Stimulated activated CD4-positive, alpha-beta T cell treated with anti-CD3 and anti-CD28 coated beads, Interleukin-1b, Interleukin-23, amount 100 ng/mL, for 48 hours (primary cell): ENCODE data around the gene IQCB1.
"Not testable (repeated sequence)": the region's sequence is repeated elsewhere in the genome, so short reads cannot be mapped to it uniquely, and the experiment has no call there.

Experiments used
- DNase-seq: peaks from one replicate; pipeline ENCODE4 v3.0.0-alpha.2; 2020

Gene IQCB1

DNA sequence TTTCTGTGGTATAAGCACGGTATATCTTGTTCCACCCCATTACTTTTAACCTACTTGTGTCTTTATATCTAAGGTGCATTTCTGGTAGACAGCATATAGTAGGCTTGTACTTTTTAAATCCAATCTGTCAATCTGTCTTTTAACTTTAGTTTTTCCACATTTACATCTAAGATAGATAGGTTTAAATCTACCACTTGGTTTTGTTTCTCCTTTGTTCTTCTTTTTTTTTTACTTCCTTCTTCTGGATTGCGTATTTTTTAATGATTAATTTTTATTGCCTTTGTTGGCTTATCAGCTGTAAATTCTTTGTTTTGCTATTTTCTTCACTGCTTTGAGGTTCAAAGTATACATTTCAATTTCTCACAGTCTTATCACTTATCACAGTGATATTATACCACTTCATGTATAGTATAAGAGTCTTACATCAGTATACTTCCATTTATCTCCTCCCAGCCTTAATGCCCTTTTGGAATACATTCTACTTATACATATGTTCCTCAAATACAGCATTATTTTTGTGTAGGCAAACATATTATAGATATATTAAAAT lies 31.0 kb downstream of the IQCB1 start:
- DNase-seq, result no peak

DNA sequence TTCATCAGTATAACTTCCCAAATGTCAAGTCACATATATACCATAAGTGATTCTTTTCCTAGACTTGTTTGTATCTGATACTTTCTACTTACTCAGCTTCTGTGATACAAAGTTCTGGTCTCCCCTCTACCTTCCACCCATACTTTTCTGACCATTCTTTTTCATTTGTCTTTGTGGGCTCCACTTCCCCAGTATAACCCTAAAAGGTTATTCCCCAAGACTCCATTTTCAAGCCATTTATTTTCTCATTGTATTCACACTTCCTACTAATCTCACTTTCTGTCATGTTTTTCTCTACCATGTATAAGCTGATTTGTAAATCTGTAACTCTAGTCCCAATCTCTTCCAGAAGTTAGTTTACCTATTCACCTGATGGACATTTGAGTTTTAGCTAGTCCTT lies 34.0 kb downstream of the IQCB1 start:
- no peak for DNase-seq

DNA sequence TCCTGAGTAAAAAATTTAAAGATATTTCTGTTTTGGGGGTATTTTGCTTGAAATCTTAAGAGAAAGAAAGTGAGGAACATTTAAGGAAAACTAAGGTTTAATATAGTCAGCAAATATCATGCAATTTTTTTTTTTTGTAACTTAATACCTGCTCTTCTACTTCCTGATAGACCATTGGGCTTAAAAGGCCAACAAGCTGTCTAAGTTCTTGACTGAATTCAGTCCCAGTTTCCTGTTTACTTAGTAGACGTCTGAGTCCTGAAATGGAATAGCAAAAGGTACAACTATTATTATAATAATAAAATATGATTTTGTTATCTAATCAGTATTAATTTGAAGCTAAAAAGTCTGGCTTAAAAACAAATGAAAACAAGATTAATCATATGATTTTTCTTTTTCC lies 37.9 kb downstream of the IQCB1 start:
- DNase-seq, result no peak

DNA sequence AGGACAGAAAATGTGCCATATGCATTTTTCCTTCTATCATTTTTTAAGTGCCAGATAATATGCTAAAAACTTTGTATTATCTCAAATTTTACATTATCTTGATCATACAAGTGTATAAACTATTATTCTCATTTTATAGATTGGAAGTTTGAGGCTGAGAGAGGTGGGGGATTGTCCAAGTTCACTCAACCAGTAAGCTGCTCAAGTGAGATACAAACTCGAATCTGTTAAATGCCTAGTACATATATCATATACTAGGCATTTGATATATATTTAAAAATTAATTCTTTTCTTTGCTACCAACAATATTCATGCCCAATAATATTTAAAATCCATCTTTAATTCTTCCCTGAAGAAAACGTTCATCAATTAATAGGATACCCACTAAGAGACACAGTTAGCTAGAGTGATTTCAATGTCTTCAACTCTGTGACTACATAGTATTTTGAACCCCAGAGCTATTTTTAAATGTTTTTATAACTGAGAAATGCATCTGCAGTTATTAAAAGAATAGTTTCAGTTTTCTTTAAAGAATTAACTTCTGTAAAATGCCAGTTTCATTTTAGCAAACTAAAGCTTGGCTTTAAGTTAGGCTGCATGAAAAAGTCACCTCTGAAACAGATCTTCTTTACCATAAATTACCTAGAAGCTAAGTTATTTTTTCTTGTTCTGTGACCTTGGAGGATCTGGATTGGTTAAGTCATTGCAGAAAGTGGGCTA lies 40.4 kb downstream of the IQCB1 start:
- DNase-seq, result no peak

DNA sequence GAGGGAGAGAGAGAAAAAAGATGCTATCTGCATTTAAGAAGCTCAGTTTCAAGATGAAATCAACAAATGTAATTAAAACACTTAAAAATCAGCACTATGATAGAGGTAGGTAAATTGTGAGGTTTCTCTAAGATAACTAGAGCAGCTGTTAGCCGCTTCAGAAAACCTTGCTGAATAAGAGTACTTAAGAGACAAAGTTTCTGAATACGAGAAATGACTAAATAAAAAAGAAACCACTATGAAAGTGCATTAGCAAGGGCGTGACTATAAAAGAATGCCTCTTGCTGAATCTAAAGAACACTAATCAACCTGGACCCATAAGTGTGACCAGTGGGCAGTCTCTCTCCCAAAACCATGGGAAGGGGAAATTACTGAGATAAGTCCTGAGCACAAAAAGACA lies 41.8 kb downstream of the IQCB1 start:
- DNase-seq, result no peak

DNA sequence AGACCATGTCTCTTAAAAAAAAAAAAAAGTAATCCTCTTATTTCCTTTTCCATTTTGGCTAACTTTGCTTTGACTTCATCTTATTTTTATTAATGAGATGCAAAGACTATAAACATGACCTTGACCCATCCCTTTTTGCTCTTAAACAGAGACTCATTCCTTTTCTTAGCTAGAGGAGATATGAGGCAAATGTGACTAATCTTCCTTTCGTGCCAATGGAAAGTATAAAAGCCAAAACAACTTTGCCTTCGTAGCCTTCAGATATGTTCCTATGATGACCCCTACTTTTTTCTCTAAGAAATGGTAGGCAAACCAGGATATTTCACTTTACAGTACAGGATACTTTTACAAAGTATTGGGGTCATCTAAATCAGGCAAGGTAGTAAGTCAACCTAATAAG lies 48.4 kb downstream of the IQCB1 start:
- no peak for DNase-seq

DNA sequence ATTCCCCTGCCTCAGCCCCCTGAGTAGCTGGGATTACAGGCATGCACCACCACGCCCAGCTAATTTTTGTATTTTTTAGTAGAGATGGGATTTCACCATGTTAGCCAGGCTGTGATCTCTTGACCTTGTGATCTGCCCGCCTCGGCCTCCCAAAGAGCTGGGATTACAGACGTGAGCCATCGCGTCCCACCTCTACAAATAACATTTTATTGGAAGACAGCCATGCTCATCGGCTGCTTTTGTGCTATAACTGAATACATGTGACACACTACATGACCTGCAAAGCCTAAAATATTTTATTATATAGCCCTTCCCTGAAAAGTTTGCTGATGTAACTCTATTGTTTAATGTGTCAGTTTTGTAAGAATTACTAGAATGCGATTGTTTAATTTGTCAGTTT lies 52.1 kb downstream of the IQCB1 start:
- DNase-seq, result not testable (repeated sequence)

DNA sequence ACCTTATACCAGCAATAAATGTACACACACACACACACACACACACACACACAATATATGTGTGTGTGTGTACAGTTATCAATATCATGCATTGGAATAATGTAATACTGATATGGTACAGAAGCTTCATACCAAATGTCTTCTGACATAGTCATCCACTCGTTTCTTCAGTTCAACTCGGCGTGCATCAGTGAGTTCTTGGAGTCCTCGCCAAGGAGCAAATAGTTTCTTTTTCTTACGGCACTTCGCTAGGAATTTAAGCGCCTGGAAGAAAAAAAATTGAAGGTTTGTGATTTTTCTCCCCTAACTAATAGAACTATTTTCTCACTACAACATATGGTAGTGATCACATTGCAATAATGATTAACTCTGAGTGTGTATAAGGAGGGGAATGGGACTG lies 53.2 kb downstream of the IQCB1 start:
- no peak for DNase-seq

DNA sequence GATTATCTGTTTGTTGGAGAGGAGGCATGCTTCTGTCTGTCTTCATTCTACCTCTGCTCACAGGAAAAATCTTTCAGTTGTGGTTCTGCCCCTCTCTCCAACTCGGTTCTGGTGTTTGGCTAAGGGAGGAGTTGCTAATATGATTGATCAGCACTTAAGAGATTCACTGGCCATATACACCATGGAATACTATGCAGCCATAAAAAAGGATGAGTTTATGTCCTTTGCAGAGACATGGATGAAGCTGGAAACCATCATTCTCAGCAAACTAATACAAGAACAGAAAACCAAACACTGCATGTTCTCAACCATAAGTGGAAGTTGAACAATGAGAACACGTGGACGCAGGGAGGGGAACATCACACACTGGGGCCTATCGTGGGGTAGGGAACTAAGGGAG lies 59.8 kb downstream of the IQCB1 start:
- DNase-seq, result not testable (repeated sequence)

DNA sequence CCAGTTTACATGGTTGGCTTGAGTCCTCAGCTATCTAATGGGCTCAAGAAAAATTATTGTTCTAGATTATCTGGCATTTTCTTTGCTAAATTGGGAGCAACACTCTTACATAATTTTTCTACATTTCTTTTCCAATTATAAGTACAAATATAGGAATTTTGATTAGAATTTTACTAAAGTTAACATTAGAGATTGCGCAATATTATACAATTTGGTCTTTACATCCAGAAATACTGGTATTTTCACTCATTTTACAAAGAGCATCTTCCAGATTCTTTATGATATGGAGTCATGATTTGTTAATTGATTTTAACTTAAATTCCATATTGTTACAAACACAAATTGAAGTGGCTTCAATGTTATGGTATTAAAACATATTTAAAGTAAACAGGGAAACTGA lies 65.6 kb downstream of the IQCB1 start:
- DNase-seq, result no peak

DNA sequence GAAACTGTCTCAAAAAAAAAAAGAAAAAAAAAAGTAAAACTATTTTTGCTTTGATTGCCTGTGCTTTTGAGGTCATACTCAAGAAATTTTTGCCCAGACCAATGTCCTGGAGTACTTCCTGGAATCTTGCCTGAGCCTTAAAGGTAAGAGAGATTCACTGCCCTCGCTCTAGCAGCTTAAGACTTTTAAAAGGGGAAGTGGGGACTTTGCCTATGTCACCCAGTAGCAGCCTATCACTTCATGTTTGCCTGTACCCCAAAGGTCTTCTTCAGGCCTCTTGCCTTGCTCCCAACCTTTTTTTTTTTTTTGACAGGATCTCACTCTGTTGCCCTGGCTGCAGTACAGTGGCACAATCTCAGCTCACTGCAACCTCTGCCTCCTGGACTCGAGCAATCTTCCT lies 66.4 kb downstream of the IQCB1 start:
- no peak for DNase-seq

DNA sequence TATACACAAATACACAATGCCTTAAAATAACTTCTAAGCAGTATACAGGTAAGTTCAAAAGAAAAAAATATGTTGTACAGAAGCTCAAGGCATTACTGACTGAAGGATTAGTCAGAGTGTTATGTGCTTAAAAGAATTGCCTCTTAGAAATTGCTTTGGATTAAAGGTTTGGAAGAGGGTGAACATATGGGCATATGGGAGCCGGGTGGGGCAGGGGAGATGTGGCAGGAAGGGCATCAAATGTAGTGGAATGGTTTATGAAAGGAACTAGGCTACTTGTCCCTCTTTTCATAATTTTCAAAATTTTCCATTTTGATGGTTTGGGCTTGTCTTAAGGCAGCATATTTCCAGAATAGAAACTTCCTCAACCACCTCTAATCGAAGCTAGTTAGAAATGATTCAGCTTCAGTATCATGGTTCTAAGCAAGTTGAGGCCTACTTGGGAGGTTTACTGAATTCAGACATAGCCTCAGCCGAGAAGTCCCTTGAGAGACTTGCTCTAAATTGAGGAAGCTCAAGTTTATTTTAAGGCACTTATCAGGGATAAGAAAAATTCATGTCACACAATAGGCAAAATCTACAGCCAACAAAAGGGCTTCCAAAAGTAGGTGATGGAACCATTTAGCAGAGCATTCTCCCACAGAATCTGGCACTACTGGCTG lies 75.2 kb downstream of the IQCB1 start:
- no peak for DNase-seq

DNA sequence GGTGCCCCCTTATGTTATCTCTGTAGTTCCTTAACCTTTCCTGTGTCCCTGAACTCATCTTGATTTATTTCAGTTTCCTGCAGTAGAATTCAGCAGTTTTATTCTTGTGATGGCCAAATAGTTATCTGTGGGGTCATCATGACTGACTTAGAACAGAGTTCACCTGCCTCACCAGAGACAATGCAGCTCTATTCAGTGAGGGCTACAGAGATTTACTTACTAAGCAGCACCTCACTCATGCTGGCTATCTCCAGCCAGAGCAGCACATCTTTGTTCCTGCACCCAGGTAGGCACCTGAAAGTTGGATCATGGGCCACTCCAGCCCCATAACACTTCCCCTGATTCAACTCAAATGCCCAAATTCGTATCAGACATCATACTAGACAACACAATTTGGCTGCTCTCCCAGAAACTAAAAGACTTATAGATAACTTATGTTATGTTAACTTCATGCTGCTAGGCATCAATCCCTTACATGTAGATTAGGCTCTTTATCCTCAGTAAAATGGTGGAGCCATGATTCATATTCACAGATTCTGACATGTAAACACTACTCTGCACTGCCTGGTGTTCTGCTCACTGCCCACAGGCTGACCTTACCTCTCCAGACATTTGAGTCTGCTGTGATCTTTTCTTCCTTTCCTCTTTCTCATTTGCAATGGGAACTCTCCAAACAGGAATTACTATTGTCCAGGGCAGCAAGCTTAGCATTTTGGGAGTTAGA lies 76.0 kb downstream of the IQCB1 start:
- DNase-seq, result no peak

DNA sequence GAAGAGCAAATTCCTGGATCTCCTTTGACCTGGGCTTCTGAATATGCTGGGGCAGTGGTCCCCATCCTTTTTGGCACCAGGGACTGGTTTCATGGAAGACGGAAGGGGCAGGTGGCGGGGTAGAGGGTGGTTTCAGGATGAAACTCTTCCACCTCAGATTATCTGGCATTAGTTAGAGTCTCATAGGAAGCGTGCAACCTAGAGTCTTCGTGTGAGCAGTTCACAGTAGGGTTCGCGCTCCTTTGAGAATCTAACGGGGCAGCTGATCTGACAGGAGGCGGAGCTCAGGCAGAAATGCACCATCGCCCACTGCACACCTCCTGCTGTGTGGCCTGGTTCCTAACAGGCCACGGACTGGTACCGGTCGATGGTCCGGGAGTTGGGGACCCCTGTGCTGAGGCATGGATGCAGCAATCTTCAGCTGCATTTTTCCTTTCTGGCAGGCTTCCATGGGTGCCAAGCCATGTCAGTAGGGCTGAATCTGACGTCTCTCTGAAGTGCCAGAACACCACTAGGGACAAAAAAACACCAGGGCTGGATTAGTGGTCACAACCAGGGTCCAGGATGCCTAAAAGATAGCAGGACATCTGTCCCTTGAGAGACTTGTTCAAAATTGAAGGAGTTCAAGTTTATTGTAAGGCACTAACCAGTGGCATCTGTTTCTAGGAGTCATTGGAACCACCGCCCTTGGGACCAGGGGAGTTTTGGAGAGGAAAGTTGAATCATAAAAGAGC lies 76.9 kb downstream of the IQCB1 start:
- DNase-seq, result no peak

DNA sequence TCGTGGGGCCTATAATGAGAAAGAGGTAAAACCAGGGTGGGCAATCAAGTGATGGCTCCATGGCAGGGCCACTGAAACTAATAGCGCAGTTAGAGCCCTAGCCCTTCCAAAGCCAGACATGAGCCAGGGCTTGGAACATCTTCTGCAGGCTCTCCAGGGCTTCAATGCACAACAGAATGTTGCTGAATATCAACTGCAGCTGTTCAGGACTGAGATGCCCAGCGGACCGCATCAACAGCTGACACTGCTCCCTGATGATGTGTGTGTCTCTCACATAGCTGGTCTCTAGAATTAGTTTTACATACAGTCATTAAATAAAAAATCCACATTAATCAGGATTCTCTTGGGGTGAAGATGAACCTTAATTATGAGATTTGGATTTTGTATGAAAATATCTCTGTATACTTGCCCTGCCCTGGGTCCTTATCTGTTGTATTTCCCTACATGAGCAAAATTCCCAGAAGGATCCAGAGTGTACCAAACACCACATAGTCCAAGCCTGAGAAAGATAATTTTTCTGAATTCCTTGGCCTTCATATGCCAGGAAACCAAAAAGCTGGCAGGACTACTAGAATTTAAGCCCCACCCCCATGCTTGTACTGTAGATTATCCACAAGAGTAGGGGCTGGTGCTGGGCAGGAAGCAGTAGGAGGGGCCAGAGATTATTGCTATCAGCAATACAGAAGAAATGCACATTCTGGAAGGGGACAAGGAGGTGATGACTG lies 77.6 kb downstream of the IQCB1 start:
- DNase-seq, result no peak

DNA sequence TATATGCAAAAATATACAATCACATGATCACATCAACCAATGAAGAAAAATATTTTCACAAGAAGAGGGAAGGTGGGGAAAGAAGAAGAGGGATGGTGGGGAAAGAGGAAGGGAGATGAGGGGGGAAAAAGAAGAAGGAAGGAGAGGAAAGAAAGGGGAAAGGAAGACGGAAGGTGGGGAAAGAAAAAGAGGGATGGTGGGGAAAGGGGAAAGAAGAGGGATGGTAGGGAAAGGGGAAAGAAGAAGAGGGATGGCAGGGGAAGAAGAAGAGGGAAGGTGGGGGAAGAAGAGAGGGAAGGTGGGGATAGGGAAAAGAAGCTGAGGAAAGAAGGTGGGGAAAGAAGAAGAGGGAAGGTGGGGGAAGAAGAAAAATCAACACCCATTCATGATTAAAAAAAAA lies 82.1 kb downstream of the IQCB1 start:
- no peak for DNase-seq

DNA sequence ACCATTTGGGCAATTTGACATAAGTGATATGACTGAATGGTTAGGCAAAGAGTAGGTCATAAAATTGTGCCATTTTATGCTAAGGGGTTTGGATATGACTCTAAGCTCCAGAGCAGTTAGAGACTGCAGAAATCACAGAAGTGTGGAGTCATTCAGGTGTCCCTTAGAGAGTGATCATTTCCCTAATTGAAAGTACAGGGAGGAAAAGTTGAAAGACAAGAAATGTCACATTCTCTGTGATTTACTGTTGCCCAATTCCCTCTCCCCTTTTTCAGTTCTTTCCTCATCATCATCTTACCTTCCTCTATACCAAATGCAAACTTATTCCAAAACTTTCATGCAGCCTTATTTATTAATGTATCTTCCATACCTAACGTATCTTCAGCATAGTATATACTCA lies 82.6 kb downstream of the IQCB1 start:
- DNase-seq, result no peak

DNA sequence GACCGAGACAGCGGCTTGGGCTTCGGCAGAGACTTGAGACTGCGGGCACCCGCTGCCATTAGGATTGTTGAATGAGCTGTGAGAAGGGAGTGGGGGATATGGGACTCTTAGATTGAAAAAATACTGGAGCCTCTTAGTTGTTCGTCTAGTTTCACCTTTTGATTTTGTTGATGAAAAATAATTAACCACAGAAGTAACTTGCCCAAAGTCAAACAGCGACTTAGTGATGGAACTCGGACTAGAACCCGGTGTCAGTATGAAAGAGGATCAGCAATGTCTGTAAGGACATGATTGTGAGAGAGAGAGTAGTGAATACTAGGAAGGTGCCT lies 84.8 kb downstream of the IQCB1 start:
- no peak for DNase-seq

DNA sequence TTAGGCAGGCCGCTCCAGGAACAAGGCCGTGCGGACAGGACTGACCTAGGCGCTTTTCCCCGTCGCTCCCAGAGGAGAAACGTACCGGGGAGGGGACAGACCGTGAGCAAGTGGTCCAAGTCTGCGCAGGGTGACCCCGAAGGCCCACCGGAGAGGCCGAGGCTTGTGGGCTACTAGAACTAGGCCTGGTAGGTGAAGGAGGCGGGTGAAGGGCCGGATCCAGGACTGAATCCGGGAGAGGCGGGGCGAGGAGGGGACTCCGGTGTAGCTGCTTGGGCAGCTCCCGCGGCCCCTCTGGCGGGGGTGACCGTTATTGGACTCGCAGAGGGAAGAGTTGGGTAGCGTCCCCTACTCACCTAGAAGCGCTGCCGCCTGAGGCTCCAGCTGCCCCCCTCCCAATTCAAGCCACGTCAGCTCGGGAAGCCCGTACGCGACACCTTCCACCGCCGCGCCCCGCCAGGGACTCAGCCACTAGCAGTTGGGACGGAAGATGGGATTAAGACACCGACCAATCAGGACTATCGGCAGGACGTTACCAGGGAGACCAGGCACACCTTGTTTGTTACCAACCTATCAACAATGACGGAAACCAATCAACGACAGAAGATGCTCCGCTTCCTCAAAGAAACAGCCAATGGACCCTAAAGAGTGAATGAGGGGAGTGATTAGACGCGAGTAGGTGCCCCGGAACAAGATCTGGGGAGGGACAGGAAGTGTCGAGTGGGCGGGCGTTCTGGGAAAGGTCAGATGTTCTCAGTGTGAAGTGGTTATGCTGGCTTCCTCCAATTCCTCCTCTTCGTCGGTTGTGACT lies 85.4 kb downstream of the IQCB1 start, which contains the start of gene GOLGB1:
Gene GOLGB1, minus strand, starts transcription at position 466 of the 811 bp plus-strand sequence. CDS start 18,770 bp downstream, outside the sequence.
- peak; percentile 92 for DNase-seq

DNA sequence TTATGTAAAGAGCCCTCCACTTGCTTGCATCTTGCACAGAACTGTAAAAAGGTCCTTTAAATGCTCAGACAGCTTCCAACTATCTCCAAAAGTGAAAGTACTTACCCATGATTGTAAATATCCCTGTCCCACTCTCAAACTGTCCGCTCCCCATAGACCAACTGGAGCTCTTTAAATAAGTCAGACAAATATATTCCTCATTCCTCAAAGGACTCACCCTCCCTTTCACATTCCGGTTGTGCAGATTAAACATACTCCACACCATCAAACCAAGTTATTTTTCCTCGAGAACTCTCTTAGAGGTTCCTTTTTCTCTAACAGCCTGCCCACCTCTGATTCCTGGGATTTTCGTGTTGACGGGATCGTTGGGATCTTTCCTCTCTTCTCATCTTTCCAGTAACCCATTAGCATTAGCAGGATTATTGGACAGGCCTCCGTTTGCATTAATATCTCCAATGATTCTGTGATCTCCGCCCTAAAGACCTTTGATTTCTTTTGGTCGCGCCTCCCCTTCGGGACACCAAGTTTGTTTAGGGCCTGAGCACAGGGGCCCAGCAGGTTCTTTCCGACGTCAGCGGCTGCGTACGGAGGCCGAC lies 86.1 kb downstream of the IQCB1 start:
- peak; percentile 46 for DNase-seq

DNA sequence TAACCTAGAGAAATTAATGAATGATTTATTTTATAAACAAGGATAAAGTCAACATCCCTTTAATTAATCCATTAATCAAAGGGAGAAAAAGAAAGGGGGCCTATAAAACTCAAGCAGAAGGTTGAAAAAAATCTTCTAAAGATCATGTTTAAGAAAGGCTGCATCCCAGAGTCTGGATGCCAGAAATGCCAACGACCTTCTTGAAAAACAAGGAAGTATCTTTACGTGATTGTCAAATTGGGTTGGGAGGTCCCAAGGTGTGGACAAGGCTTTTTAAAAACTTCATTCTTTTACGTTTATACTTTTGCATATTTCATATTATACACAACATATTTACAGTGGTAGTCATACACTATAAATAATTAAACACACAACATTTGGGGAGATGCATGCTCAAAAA lies 86.9 kb downstream of the IQCB1 start:
- DNase-seq, result no peak
